ENCODE measurements around the gene MSH3.
"Not testable (repeated sequence)": the region's sequence is repeated elsewhere in the genome, so short reads cannot be mapped to it uniquely, and the experiment has no call there.

The MSH3 gene

GRCh38 chr5:80763211-80763610 is 108.8 kb downstream of the MSH3 start:
- peaks cover 39% of the 10 kb centered on the region for H3K4me1 Mint-ChIP-seq (ENCODE audit: low read depth)
- H3K27ac Mint-ChIP-seq = no peak overlapping the region
- no peaks in the 10 kb centered on the region for H3K9me3 Mint-ChIP-seq
- no peaks in the 10 kb centered on the region for H3K27me3 Mint-ChIP-seq
- peaks cover 64% of the 10 kb centered on the region for H3K36me3 Mint-ChIP-seq (ENCODE audit: low read depth)
- no peak overlapping the region for H3K4me3 Mint-ChIP-seq

- Mint-ChIP-seq H3K27me3 (no peaks in the 10 kb centered on the region), H3K27ac (no peak overlapping the region), H3K36me3 (ENCODE audit: low read depth) (peaks cover 63% of the 10 kb centered on the region), H3K4me3 (no peak overlapping the region), H3K4me1 (ENCODE audit: low read depth) (peaks cover 33% of the 10 kb centered on the region), H3K9me3 (no peaks in the 10 kb centered on the region)
Observed at GRCh38 chr5:80763873-80764647, 109.6 kb downstream of the MSH3 start.

- Mint-ChIP-seq H3K9me3 (no peaks in the 10 kb centered on the region), H3K36me3 (ENCODE audit: low read depth) (peaks cover 61% of the 10 kb centered on the region)
Observed at GRCh38 chr5:80764786-80765185, 110.3 kb downstream of the MSH3 start.

GRCh38 chr5:80777347-80778287 is 123.2 kb downstream of the MSH3 start:
- H3K36me3 Mint-ChIP-seq (ENCODE audit: low read depth) = peaks cover 59% of the 10 kb centered on the region
- H3K27me3 Mint-ChIP-seq = no peaks in the 10 kb centered on the region
- peaks cover 31% of the 10 kb centered on the region for H3K4me1 Mint-ChIP-seq (ENCODE audit: low read depth)
- no peak overlapping the region for H3K4me3 Mint-ChIP-seq
- no peak overlapping the region for H3K27ac Mint-ChIP-seq
- no peaks in the 10 kb centered on the region for H3K9me3 Mint-ChIP-seq

More at GRCh38 chr5:80764786-80765185, 110.3 kb downstream of the MSH3 start:
- H3K4me3 Mint-ChIP-seq = no peak overlapping the region
- H3K4me1 Mint-ChIP-seq (ENCODE audit: low read depth) = peaks cover 25% of the 10 kb centered on the region
- H3K27ac Mint-ChIP-seq = no peak overlapping the region
- H3K27me3 Mint-ChIP-seq = no peaks in the 10 kb centered on the region

GRCh38 chr5:80780024-80780423 is 125.6 kb downstream of the MSH3 start:
- no peak overlapping the region for H3K27ac Mint-ChIP-seq
- H3K4me3 Mint-ChIP-seq = no peak overlapping the region
- peaks cover 59% of the 10 kb centered on the region for H3K36me3 Mint-ChIP-seq (ENCODE audit: low read depth)
- no peaks in the 10 kb centered on the region for H3K9me3 Mint-ChIP-seq
- H3K27me3 Mint-ChIP-seq = no peaks in the 10 kb centered on the region
- peaks cover 31% of the 10 kb centered on the region for H3K4me1 Mint-ChIP-seq (ENCODE audit: low read depth)

- Mint-ChIP-seq H3K9me3 (no peaks in the 10 kb centered on the region), H3K4me3 (peak overlapping the region; percentile 1), H3K27ac (peak overlapping the region; percentile 77), H3K4me1 (ENCODE audit: low read depth) (peaks cover 31% of the 10 kb centered on the region), H3K36me3 (ENCODE audit: low read depth) (peaks cover 61% of the 10 kb centered on the region), H3K27me3 (no peaks in the 10 kb centered on the region)
Observed at GRCh38 chr5:80780761-80781285, 126.4 kb downstream of the MSH3 start.

GRCh38 chr5:80781356-80781755 is 126.9 kb downstream of the MSH3 start:
- H3K27ac Mint-ChIP-seq = peak overlapping the region; percentile 77
- no peaks in the 10 kb centered on the region for H3K9me3 Mint-ChIP-seq
- no peaks in the 10 kb centered on the region for H3K27me3 Mint-ChIP-seq
- H3K4me1 Mint-ChIP-seq (ENCODE audit: low read depth) = peaks cover 31% of the 10 kb centered on the region
- H3K4me3 Mint-ChIP-seq = peak overlapping the region; percentile 1
- peaks cover 61% of the 10 kb centered on the region for H3K36me3 Mint-ChIP-seq (ENCODE audit: low read depth)

GRCh38 chr5:80782626-80783025 is 128.2 kb downstream of the MSH3 start:
- Mint-ChIP-seq H3K4me1 (ENCODE audit: low read depth) (peaks cover 26% of the 10 kb centered on the region), H3K9me3 (no peaks in the 10 kb centered on the region), H3K4me3 (no peak overlapping the region), H3K27ac (no peak overlapping the region), H3K27me3 (no peaks in the 10 kb centered on the region), H3K36me3 (ENCODE audit: low read depth) (peaks cover 55% of the 10 kb centered on the region)

GRCh38 chr5:80783751-80784150 is 129.3 kb downstream of the MSH3 start:
- Mint-ChIP-seq H3K4me1 (ENCODE audit: low read depth) (peaks cover 19% of the 10 kb centered on the region), H3K36me3 (ENCODE audit: low read depth) (peaks cover 50% of the 10 kb centered on the region)
- H3K4me3 Mint-ChIP-seq, H3K27ac Mint-ChIP-seq, H3K9me3 Mint-ChIP-seq, H3K27me3 Mint-ChIP-seq: not testable (repeated sequence)

GRCh38 chr5:80784451-80784850 is 130.0 kb downstream of the MSH3 start:
- peaks cover 50% of the 10 kb centered on the region for H3K36me3 Mint-ChIP-seq (ENCODE audit: low read depth)
- no peaks in the 10 kb centered on the region for H3K9me3 Mint-ChIP-seq
- no peaks in the 10 kb centered on the region for H3K27me3 Mint-ChIP-seq
- no peak overlapping the region for H3K4me3 Mint-ChIP-seq
- H3K4me1 Mint-ChIP-seq (ENCODE audit: low read depth) = peaks cover 23% of the 10 kb centered on the region
- no peak overlapping the region for H3K27ac Mint-ChIP-seq

- H3K27ac Mint-ChIP-seq, H3K4me3 Mint-ChIP-seq, H3K27me3 Mint-ChIP-seq, H3K9me3 Mint-ChIP-seq: not testable (repeated sequence)
- Mint-ChIP-seq H3K36me3 (ENCODE audit: low read depth) (peaks cover 24% of the 10 kb centered on the region), H3K4me1 (ENCODE audit: low read depth) (peaks cover 11% of the 10 kb centered on the region)
Observed at GRCh38 chr5:80789319-80790016, 135.0 kb downstream of the MSH3 start.

- peaks cover 20% of the 10 kb centered on the region for H3K36me3 Mint-ChIP-seq (ENCODE audit: low read depth)
- no peaks in the 10 kb centered on the region for H3K27me3 Mint-ChIP-seq
- H3K9me3 Mint-ChIP-seq = no peaks in the 10 kb centered on the region
- peaks cover 11% of the 10 kb centered on the region for H3K4me1 Mint-ChIP-seq (ENCODE audit: low read depth)
- no peak overlapping the region for H3K27ac Mint-ChIP-seq
- H3K4me3 Mint-ChIP-seq = no peak overlapping the region
Observed at GRCh38 chr5:80790698-80791097, 136.2 kb downstream of the MSH3 start.

- peaks cover 11% of the 10 kb centered on the region for H3K4me1 Mint-ChIP-seq (ENCODE audit: low read depth)
- no peak overlapping the region for H3K27ac Mint-ChIP-seq
- H3K9me3 Mint-ChIP-seq = no peaks in the 10 kb centered on the region
- peaks cover 25% of the 10 kb centered on the region for H3K36me3 Mint-ChIP-seq (ENCODE audit: low read depth)
- H3K4me3 Mint-ChIP-seq = no peak overlapping the region
- H3K27me3 Mint-ChIP-seq = no peaks in the 10 kb centered on the region
Observed at GRCh38 chr5:80793354-80793753, 138.9 kb downstream of the MSH3 start.

- no peak overlapping the region for H3K27ac Mint-ChIP-seq
- H3K4me1 Mint-ChIP-seq (ENCODE audit: low read depth) = no peaks in the 10 kb centered on the region
- H3K27me3 Mint-ChIP-seq = no peaks in the 10 kb centered on the region
- no peaks in the 10 kb centered on the region for H3K9me3 Mint-ChIP-seq
- H3K4me3 Mint-ChIP-seq = no peak overlapping the region
- peaks cover 39% of the 10 kb centered on the region for H3K36me3 Mint-ChIP-seq (ENCODE audit: low read depth)
Observed at GRCh38 chr5:80796846-80797245, 142.4 kb downstream of the MSH3 start.

Measured in stimulated activated naive CD8-positive, alpha-beta T cell treated with anti-CD3 and anti-CD28 coated beads, Interleukin-15, Interleukin-2, amounts not matched to agents 100 ng/mL and 50 ng/mL, for 24 hours (primary cell).